NCI-H526 (cell line): ENCODE data around the gene OR4D11.
"Not testable (repeated sequence)": the region's sequence is repeated elsewhere in the genome, so short reads cannot be mapped to it uniquely, and the experiment has no call there.

ENCODE experiments used
- DNase-seq, 2 experiments: peaks; one replicate each; lab custom pipeline; 2025; lab: John Stamatoyannopoulos, UW

The OR4D11 gene

GRCh38 chr11:59503276-59503675 is at the start of gene OR4D11:
Gene OR4D11 (plus strand): TSS chr11:59503576. CDS start chr11:59503576, 0 bp downstream.
- DNase-seq, result no peak

- DNase-seq, result no peak
These were observed 46.7 kb upstream of the OR4D11 start, which contains the start of gene OR4D6 for GRCh38 chr11:59456661-59457060. Gene OR4D6 (plus strand): TSS chr11:59456961. CDS start chr11:59456961, 0 bp downstream.

GRCh38 chr11:59459916-59460315 is 43.5 kb upstream of the OR4D11 start:
- no peak for DNase-seq

GRCh38 chr11:59463190-59463641 is 40.2 kb upstream of the OR4D11 start:
- DNase-seq, result no peak

GRCh38 chr11:59473015-59473414 is 30.4 kb upstream of the OR4D11 start, which contains the start of gene OR4D10:
Gene OR4D10 (plus strand): TSS chr11:59473315. CDS start chr11:59477430, 4,115 bp downstream.
- DNase-seq, result no peak

- DNase-seq, result no peak
These were observed 28.2 kb upstream of the OR4D11 start for GRCh38 chr11:59475176-59475575.

GRCh38 chr11:59479906-59480305 is 23.5 kb upstream of the OR4D11 start:
- no peak for DNase-seq

- DNase-seq, result no peak
These were observed 23.0 kb upstream of the OR4D11 start for GRCh38 chr11:59480359-59480758.

GRCh38 chr11:59501931-59502330 is 1.4 kb upstream of the OR4D11 start:
- no peak for DNase-seq

- DNase-seq, result no peak
These were observed 7.7 kb downstream of the OR4D11 start, which contains the start of gene OR4D9 for GRCh38 chr11:59510941-59511589. Gene OR4D9 (plus strand): TSS chr11:59511539. CDS start chr11:59514913, 3,374 bp downstream.

GRCh38 chr11:59511675-59512074 is 8.3 kb downstream of the OR4D11 start:
- DNase-seq, result no peak

- not testable (repeated sequence) for DNase-seq
These were observed 16.8 kb downstream of the OR4D11 start for GRCh38 chr11:59520139-59520538.

GRCh38 chr11:59520741-59521140 is 17.4 kb downstream of the OR4D11 start:
- DNase-seq, result no peak

- peak in 1 of 2 experiments; percentile 12 for DNase-seq
These were observed 20.2 kb downstream of the OR4D11 start for GRCh38 chr11:59523541-59523940.

GRCh38 chr11:59528711-59529110 is 25.3 kb downstream of the OR4D11 start:
- DNase-seq, result no peak

GRCh38 chr11:59532620-59533019 is 29.2 kb downstream of the OR4D11 start:
- DNase-seq, result no peak

- DNase-seq, result no peak
These were observed 31.3 kb downstream of the OR4D11 start for GRCh38 chr11:59534676-59535075.

GRCh38 chr11:59542142-59542810 is 38.9 kb downstream of the OR4D11 start:
- DNase-seq, result no peak

- DNase-seq, result not testable (repeated sequence)
These were observed 40.3 kb downstream of the OR4D11 start for GRCh38 chr11:59543713-59544112.

GRCh38 chr11:59544869-59545178 is 41.4 kb downstream of the OR4D11 start:
- DNase-seq, result no peak

- no peak for DNase-seq
These were observed 42.0 kb downstream of the OR4D11 start for GRCh38 chr11:59545179-59546020.

GRCh38 chr11:59547605-59548308 is 44.4 kb downstream of the OR4D11 start:
- DNase-seq, result not testable (repeated sequence)
